Fibroblast of pulmonary artery (primary cell): ENCODE data around the gene SPATA31D3.

ENCODE experiments used
- DNase-seq: peaks from one replicate; pipeline ENCODE4 v3.0.0-alpha.2; 2010; ENCODE audit warnings: low read depth
- H3K4me3 ChIP-seq: replicated peaks from 2 replicates; pipeline ENCODE4 v1.5.1; 2011; ENCODE audit warnings: low read depth, mild to moderate bottlenecking, control low read depth, low read length, moderate library complexity
- TF ChIP-seq, protein P1 (sequence below): IDR thresholded peaks from 2 replicates; pipeline ENCODE4 v1.5.1; 2011; ENCODE audit warnings: mild to moderate bottlenecking, control low read depth, low read length, inconsistent platforms; ENCODE audit errors: missing control alignments

SPATA31D3 gene

DNA sequence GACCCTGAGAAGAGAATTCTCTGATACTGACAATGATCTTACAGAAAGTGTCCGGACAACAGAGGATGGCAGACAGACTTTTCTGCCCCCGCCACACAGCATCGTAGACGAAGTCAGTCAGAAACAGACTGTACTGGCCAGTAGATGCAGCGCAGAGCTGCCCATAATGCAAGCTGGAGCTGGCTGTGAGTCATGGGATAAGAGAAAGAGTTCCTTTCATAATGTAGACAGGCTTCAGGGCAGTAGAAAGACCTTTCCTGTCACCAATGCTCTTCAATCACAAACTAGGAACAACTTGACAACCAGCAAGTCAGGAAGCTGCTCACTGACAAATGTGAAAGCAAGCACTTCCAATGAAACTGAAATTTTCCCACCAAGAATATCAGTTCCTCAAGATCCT is 50.4 kb downstream of the SPATA31D3 start:
- no peak overlapping the region for H3K4me3 ChIP-seq
- TF ChIP-seq, protein P1, sequence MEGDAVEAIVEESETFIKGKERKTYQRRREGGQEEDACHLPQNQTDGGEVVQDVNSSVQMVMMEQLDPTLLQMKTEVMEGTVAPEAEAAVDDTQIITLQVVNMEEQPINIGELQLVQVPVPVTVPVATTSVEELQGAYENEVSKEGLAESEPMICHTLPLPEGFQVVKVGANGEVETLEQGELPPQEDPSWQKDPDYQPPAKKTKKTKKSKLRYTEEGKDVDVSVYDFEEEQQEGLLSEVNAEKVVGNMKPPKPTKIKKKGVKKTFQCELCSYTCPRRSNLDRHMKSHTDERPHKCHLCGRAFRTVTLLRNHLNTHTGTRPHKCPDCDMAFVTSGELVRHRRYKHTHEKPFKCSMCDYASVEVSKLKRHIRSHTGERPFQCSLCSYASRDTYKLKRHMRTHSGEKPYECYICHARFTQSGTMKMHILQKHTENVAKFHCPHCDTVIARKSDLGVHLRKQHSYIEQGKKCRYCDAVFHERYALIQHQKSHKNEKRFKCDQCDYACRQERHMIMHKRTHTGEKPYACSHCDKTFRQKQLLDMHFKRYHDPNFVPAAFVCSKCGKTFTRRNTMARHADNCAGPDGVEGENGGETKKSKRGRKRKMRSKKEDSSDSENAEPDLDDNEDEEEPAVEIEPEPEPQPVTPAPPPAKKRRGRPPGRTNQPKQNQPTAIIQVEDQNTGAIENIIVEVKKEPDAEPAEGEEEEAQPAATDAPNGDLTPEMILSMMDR: no peak
- no peak for DNase-seq
